GM19452 (cell line): ENCODE data around the gene PTOV1.

Experiments
- ATAC-seq: cut with Tn5 transposase; IDR thresholded peaks from one replicate; pipeline ENCODE4 v1.9.1; 2021; ENCODE audit not compliant: unreplicated experiment

PTOV1 gene

DNA sequence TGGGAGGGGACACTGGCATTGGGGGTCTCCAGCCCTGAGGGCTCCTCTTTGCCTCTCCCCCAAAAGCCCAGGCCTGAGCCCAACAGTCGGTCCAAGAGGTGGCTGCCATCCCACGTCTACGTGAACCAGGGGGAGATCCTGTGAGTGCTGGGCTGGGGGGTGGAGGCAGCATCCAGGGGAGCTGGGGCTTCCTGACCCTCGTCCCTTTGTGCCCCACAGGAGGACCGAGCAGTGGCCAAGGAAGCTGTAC lies 6.8 kb downstream of the PTOV1 start:
- ATAC-seq, result no peak

DNA sequence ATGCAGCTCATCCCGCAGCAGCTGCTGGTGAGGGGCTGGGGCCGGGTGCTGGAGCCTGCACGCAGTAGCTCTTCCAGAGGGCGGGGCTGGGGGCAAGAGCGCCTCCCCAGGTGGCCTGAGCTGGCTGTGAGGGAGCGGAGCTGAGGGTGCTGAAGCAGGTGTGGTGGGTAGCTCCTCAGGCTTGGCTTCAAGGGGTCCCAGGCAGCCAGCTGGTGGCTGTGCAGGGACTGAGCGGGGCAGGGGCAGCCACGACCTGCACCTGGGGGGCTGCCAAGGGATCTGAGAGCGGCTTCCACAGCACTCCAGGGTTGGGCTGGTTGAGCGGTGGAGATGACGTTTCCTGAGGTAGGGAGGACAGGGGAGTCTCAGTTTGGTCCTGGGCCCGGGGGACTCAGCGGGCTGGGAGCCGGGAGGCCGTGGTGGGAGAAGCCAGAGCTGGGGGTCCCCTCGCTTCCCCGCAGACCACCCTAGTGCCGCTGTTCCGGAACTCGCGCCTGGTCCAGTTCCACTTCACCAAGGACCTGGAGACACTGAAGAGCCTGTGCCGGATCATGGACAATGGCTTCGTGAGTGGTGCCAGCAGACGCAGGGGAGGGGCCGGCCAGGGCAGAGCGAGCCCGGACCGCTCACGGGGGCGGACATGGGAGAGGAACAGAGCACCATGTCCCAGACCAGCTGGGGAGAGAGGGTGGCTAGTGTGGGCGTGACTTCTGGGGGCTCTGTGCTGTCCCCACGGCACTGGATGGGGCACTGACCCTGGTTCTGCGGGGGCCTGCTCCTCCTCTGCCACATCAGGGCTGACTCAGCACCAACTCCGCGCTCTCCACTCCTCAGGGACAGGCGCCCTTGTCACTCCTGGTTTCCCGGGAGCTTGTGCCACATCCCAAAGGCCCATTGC lies 7.4 kb downstream of the PTOV1 start:
- no peak for ATAC-seq

DNA sequence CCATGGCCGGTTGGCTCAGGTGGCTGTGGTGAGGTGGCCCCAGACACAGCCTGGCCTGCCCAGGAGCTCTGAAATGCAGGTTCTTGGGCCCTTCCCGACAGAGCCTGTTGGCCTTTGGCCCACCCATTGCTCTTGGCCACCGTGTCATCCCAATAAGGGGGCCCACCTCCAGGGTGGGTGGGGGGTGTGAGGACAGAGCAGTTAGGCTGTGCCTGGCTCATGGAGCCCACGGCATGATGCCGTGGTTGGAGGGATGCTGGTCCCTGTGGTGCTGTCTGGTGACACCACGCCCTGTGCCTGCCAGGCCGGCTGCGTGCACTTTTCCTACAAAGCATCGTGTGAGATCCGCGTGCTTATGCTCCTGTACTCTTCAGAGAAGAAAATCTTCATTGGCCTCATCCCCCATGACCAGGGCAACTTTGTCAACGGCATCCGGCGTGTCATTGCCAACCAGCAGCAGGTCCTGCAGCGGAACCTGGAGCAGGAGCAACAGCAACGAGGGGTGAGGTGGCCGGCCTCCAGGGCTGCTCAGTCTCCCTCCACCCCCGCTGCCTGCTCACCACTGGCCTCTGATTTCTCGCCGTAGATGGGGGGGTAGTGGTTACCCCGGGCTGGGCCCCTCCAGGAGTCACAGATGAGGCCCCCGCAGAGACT lies 8.8 kb downstream of the PTOV1 start:
- no peak for ATAC-seq

DNA sequence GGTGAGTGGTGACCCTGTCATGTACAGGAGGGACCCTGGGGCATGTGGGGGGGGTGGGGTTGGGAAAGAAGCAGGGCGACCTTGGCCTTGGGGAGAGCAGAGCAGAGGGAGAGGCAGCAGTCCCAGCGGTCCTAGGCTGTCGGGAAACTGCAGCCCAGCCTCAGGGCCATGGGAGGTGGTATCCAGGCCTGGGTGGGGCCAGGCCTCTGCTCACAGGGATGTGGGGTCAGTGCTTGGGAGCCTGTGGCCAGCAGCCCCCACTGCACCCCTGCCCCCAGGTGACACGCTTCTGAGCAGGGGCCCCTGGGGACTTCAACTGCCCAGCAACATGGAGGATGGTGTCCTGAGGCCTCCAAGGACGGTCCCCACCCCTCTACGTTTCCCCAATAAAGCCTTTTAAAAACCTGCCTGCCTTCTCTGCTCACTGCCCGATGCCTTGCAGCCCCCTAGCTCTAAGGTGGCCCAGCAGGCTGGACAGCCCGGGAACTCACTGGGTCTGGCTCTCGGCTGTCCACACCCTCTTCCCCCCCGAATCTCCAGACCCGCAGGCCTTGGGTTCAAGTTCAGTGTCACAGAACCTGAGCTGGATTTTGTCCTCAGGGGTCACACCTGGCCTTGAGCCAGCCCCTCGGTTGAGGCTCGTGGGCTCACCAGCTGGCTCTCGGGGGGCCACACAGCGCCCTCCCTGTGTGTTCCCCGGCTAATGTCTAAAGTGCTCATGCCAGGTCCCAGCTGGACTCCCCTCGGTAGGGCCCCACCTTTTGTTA lies 9.6 kb downstream of the PTOV1 start:
- no peak for ATAC-seq

DNA sequence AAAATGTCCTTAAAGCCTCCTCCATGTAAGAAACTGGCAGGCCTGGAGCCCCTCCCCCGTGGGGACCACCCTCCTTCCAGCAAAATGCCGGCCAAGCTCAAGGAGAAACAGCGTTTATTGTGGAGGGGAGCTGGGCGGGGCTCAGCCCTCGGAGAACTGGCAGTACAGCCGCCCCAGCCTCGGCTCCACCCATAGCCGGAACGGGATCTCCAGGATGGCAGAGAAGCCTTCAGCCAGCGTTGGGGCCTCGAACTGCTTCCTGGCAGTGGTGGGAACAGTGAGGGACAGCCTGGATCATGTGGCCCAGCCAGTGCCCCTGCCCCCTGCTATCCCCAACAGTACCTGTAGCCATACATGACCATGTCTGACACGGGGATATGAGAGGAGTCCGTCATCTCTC lies 10.1 kb downstream of the PTOV1 start:
- no peak for ATAC-seq

DNA sequence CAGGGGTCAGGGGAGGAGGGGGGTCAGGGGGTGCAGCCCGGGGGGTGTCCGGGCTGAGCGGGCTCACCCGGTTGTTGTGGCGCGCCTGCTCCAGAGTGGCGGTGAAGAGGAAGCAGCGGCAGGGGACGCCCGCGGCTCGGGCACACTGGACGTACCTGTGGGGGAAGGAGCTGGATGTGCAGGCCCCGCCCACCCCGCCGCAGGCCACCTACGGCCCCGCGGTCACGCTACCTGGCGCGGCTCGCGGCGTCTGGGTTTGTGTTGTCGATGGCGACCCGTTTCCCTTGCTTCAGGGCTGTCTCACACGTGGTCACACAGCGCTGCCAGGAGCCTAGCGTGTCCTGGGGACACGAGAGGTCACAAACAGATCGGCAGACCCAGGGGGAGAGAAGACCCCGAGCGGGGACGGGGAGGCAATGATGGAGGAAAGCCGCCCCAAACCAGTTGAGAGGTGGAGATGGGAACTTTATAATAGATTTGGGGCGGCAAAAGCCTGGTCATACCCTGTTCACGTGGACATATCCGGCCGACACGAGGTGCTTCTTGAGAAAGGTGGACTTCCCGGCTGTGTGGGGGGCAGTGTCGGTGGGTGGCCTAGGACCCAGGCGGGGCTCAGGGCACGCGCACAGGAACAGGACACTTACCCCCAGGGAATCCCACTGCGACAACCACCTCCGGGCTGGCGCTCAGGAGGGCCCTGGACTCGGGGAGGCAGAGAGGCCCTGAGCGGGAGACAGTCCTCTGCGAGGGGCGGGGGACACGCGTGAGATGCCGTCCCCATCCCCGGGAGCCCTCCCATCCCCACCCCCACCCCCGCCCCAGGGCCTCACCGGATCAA lies 10.8 kb downstream of the PTOV1 start:
- no peak for ATAC-seq

DNA sequence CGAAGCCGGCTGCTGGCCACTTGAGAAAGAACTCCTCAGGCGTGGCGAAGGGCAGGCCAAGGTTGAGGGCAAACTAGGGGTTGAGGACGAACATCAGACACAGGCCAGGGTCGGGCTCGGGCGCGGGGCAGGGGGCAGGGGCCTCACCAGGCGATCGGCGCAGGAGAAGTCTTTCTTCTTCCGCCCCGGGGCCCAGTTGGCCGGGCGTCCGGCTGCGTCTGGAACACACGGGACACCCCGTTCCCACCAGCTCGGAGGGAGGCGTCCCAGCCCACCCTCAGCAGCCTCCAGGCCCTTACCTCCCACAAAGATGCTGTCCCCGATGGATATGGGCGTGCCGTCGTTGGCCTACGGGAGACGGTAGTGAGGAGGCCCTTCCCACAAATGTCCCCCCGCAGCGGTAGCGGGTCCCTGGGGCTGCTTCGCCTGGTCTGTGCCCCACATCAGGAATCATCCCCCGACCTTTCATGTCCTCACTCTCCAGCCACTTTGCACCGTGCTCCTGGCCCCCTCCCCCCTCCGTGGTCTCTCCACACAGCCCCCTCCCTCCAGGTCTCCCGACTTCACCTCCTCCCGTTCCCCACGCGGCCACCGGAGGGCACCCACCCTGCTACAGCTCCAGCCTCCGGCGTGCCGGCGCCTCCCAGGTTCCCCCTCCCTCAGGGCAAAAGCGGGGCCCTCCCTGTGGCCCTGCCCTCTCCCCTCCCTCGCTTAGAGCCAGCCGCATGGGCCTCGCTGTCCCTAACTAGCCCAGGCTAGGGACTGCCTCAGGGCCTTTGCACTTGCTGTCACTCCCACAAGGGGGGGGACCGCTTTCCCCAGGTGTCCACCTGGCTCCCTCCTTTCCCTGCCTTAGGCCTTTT lies 11.7 kb downstream of the PTOV1 start:
- ATAC-seq, result no peak

DNA sequence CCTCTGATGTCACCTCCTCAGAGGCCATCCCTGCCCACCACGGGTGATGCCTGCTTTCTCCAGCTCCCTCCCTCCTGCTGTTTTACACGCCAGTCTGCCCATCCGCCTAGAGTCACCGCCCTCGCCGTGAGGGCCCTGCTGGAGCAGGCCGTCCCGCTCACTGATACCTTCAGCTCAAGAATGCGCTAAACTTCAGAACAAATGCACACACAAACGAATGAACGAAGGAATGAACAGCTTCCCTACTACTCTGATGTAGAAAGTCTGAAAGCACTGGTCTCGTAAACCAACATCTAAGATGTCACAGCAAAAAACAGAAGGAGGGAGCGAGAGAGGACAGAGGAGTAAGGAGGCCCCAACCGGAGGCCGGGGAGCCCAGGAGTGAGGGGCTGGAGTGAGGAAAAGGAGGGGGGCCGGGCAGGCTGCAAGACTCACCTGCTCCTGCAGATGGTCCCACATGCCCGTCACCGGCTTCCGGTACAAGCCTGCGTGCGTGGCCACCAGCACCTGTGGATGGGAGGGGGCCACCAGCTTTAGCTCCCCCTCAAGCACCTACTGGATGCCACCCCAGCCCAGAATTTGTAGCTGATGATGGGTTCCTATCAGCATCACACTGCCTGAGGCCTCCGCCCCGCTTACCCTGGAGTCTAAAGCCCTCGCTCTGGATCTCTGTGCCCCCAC lies 12.4 kb downstream of the PTOV1 start:
- no peak for ATAC-seq

DNA sequence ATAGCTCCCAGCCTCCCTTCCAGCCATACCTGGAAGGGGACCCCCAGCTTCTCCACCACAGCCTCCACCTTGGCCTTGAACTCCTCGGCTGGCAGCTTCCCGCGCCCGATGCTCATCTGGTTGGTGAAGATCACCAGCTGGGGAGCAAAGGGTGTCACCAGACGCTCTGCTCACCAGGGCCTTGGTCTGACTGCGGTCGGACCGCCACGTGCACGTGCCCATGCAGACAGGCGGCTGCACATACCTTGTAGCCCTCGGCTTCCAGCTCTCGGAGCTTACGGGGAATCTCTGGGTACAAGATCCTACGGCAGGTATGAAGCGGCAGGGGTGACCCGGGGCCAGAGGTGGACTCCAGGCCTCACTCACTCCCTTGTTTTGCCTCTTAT lies 13.0 kb downstream of the PTOV1 start:
- ATAC-seq, result no peak

DNA sequence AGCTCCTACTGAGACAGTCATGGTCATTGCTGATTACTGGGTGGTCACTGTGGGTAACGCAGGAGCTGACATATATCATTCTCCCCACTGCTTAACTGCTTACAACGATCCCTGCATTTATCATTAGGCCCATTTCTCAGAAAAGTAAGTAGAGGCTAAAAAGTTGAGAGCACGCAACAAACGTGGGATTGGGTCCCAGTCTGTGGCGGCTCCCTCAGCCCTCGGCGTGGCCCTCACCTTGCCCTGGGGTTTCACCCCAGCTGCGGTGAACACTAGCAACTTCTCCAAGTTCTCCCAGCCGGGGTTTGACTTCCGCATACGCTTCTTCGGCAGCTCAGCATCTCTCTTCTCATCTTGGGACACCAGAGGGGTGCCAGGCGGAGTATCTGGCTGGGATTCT lies 13.9 kb downstream of the PTOV1 start:
- ATAC-seq, result no peak

DNA sequence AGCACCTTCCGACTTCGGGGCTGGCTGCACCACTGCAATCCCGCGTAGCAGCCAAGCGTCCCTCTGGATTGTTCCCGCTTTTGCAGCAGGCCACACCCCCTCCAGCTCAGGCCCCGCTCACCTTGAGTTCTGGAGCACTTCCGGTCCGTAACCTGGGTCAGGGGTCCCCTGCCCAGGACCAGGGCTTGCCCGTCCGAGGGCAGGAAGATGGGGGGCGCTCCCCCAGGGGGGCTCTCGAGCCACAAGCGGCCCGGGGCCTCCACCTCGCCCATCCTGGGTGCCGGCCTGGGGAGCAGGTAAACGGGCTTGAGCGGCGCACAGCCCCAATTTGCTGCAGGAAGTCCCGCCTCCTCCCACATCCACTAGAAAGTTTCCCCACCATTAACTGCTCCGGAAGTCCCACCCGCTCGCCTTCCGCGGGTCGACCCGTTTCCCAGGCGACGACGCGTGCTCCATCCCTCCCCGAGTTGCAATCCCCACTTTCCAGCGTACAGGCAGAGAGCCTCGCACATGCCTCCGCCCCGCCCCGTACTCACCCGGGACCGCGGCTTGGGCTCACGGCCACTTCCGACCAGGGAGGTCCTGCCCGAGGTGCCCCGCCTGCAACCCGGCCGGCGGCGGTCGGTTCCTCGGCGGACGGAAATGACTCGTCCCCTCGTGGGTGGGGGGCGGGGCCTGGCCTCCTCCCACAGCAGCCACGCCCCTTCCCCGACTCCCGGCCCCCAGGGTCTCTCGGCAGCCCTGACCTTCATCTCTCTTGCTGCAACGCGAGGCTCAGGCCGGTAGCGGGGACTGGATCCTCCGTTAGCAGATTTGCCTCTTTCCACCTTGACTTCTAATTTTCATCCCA lies 16.2 kb downstream of the PTOV1 start, which contains the start of gene PNKP:
Gene PNKP, minus strand, starts transcription at position 644 of the 850 bp plus-strand sequence. Its CDS starts 372 bp downstream, at position 272.
- peak; percentile 39 for ATAC-seq

DNA sequence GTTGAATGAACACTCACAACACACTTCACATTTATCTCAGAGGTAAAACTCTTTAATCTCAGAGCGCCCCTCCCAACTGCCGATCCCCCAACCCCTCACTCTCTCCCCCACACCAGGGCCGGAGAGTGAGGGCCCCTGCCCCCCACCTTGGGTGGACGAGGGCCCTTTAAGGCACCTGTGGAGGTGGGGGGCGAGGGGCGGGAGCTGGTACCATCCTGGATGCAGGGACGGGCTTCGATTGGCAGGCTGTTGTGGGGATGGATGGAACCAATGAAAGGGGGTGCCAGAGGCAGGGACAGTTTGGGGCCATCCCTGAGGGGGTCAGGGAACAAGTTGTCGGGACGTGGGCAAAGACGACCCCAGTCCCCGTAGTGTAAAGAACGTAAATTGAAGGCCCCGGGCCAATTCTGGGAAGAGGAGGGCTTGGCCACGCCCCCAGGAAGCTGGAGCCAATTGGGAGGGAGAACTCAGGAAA lies 18.1 kb downstream of the PTOV1 start:
- ATAC-seq, result peak; percentile 5

DNA sequence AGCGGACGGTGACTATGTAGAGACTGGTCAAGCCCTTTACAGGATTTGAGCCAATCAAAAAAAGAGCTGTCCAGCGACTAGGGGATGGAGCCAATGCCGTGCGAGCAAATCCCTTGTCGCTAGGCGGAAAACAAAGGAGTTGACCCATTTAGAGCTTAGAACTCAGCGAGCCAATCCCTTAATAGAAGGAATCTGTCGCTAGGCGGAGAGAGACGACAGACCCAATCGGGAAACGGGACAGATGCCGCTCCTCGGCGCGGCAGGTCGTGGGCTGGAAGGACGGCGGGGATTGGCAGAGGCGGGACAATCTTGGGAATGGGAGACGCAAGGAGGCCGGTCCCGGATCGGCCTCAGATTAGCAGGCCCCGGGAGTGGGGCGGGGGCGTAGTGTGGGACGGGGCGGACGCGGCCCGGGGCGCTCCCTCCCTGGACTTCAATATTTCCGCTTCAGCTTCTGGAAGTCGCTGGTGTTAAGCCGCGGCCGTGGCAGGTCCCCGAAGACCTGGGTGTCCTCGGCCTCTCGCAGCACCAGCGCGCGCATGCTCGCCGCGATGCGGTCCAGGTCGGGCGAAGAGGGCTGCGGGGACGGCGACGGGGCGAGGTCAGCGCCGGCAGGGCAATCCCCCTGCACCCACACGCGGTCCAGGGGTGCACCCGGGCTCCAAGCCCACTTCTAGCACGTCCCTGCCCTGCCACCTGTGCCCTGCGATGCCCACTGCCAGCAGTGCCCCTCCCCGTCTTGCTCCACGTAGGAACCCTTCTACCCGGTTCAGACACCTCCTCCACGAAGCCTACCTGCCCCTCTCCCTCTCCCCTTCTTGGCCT lies 18.7 kb downstream of the PTOV1 start:
- ATAC-seq, result peak; percentile 65

DNA sequence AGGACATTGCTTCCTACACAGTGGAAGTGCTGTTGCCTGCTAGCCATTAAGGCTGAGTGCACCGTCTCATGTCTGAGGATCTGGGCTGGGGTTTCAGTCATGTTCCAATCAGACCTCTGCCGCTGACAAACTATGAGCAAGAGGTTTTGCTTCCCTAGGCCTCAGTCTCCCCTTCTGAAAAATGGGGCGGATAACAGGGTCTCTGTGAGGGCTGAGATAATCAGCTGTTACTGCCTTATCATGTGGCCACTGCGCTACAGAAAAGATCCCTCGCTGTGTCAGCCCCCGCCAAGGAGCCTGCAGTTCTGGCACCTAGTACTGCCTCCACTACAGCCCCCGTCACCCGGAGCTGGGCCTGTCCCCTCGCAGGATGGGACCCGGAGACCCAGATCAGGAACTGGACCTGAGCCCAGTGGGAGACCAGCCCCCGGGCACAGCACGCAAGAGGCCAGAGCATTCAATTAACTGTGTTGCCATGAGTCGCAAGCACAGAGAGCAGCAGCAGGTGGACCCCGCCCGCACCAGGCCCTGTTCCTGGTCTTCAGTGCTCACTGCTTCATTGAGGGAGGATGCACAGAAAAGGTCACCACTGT lies 19.4 kb downstream of the PTOV1 start:
- ATAC-seq, result no peak

DNA sequence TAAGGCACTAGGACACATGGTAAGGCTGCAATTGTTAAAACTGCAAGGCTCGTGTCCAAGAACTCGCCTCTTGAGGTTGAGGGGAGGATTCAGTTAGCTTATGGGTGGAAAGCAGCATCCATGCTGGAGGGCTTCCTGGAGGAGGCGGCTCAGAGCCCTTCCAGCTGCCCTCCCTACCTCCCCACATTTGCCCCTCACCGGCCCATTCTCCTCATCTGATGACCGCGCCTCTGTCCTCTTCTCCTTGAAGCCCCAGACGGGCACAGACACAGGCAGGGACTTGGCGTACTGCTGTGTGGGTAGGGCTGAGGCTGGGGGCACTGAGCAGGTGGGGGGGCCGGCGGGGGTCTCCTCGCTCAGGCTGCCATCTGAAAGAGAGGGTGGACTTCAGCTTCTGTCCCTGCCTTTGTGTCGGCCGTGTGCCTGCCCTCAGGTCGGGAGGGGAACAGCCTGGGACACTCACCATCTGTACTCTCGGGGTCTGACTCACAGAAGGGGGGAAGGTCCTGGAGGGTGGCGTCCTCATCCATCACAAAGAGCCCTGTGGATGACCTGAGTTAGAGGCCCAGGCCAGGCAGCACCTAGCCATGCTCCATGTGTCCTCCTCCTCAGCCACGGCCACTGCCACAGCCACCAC lies 20.5 kb downstream of the PTOV1 start:
- no peak for ATAC-seq

DNA sequence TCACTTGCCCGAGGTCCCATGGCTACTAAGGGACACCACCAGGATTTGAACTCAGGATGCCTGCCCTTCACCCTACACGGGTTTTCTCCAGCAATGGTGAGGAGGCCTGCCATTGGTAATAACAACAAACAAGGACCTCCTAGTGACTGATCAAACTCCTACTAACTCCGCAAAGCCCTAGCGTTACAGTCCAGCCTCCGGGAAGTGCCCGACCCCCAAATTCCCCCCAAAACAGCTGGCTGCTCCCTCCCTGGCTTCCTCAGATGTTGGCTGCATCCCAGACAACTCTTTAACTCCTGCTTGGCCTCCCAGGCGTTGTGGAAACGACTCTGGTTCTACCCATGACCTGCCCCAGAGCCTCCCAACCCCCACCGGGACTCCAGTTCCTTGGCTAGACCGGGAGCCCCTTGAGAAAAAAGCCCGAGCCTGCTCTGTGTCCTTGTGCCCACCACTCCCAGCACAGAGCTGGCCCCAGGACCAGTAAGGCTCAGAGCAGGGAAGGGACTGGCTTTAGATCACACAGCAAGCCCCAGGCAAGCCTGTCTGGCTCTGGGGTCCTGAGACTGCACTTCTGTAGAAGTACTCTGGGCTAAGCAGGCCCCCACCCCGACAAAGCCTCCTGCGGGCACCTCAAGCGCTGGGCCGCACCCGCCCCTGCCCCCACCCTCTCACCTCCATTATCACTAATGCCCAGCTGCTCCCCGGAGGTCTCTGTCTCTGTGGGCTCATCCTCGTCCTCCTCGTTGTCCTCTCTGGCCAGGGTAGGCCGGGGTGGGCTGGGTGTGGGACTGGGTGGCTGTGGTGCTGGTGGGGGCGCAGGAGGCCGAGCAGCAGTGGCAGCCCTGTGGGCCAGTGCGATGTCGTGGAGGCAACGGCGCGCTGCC lies 21.5 kb downstream of the PTOV1 start:
- ATAC-seq, result no peak
